OCI-LY3 (cell line): Measurements from ENCODE around the gene PSMF1.

ENCODE experiments used
- H2AFZ ChIP-seq: fragments of 200-600, 300-600 bp; shearing (Covaris generic); 2 replicates; pipeline ENCODE4 v1.6.0; 2014; ENCODE audit warnings: antibody characterized with exemption, low read depth, low read length
- H3K27ac ChIP-seq: fragments of 200-600, 300-600 bp; sonication (generic); 2 replicates; pipeline ENCODE4 v1.5.1; 2014; ENCODE audit warnings: mild to moderate bottlenecking, low read length, moderate library complexity, mixed read lengths
- H3K27me3 ChIP-seq: fragments of 200-600, 300-600 bp; sonication (generic); 2 replicates; pipeline ENCODE4 v1.6.1; 2014; ENCODE audit warnings: low read depth, low read length, mixed read lengths
- H3K36me3 ChIP-seq: fragments of 200-600, 300-600 bp; sonication (generic); replicated peaks from 2 replicates; pipeline ENCODE3; 2014; ENCODE audit warnings: low read depth, low read length, mixed read lengths
- H3K4me1 ChIP-seq: fragments of 300-600, 200-600 bp; sonication (generic); 2 replicates; pipeline ENCODE4 v1.6.1; 2014; ENCODE audit warnings: low read length, mixed read lengths
- H3K4me2 ChIP-seq: fragments of 200-600, 300-600 bp; sonication (generic); 2 replicates; pipeline ENCODE4 v1.6.1; 2014; ENCODE audit warnings: low read length, mixed read lengths
- H3K4me3 ChIP-seq: fragments of 300-600, 200-600 bp; sonication (generic); 2 replicates; pipeline ENCODE4 v1.5.1; 2014; ENCODE audit warnings: antibody characterized with exemption, mild to moderate bottlenecking, low read length, moderate library complexity
- H3K79me2 ChIP-seq: fragments of 300-600, 200-600 bp; shearing (Covaris generic); 2 replicates; pipeline ENCODE4 v1.6.1; 2014; ENCODE audit warnings: mild to moderate bottlenecking, low read length, mixed read lengths
- H3K9ac ChIP-seq: fragments of 300-600, 200-600 bp; shearing (Covaris generic); 2 replicates; pipeline ENCODE4 v1.6.0; 2014; ENCODE audit warnings: mild to moderate bottlenecking, low read length, moderate library complexity
- H3K9me3 ChIP-seq: fragments of 200-600, 300-600 bp; shearing (Covaris generic); 2 replicates; pipeline ENCODE4 v1.6.1; 2014; ENCODE audit warnings: low read length, mixed read lengths; ENCODE audit not compliant: insufficient read depth
- H4K20me1 ChIP-seq: fragments of 200-600, 300-600 bp; sonication (generic); 2 replicates; pipeline ENCODE4 v1.6.1; 2016; ENCODE audit warnings: low read length, mixed read lengths; ENCODE audit not compliant: insufficient read depth
- EZH2phosphoT487 ChIP-seq: fragments of 200-600 bp; shearing (Covaris generic); IDR thresholded peaks from 2 replicates; pipeline ENCODE4 v1.6.1; 2018; ENCODE audit warnings: antibody characterized with exemption, mixed run types, low read depth
- TF ChIP-seq, protein P1 (sequence below): fragments of 200-600, 300-600 bp; sonication (generic); IDR thresholded peaks from 2 replicates; pipeline ENCODE4 v1.5.1; 2014; ENCODE audit warnings: antibody characterized with exemption, low read length, low read depth

PSMF1 gene

DNA sequence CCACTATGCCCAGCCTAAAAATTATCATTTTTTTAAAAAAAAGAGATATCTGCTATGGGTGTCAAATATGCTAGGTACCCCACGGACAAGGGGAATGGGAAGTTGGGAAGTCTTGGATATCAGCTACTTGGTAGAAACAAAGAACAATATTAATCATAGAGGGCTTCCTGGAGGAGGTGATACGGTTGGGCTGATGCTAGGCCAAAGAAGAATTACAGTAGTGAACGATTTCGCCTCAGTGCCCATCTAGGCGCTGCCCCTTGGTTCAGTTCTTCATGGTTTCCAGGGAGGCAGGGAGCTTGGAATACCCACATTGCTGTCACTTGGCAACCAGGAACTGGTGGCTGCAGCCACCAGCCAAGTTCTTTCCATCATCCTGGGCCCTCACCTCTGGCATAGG lies 5.5 kb upstream of the PSMF1 start:
- TF ChIP-seq EZH2phosphoT487, result no peak
- TF ChIP-seq, protein P1, sequence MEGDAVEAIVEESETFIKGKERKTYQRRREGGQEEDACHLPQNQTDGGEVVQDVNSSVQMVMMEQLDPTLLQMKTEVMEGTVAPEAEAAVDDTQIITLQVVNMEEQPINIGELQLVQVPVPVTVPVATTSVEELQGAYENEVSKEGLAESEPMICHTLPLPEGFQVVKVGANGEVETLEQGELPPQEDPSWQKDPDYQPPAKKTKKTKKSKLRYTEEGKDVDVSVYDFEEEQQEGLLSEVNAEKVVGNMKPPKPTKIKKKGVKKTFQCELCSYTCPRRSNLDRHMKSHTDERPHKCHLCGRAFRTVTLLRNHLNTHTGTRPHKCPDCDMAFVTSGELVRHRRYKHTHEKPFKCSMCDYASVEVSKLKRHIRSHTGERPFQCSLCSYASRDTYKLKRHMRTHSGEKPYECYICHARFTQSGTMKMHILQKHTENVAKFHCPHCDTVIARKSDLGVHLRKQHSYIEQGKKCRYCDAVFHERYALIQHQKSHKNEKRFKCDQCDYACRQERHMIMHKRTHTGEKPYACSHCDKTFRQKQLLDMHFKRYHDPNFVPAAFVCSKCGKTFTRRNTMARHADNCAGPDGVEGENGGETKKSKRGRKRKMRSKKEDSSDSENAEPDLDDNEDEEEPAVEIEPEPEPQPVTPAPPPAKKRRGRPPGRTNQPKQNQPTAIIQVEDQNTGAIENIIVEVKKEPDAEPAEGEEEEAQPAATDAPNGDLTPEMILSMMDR, result no peak
- Histone ChIP-seq H3K79me2 (no peaks in the 10 kb centered on the region), H3K4me1 (peaks cover 4% of the 10 kb centered on the region; the same call in 1 of the 2 replicates), H3K27ac (no peak overlapping the region), H4K20me1 (no peaks in the 10 kb centered on the region), H3K27me3 (no peaks in the 10 kb centered on the region), H3K4me3 (no peak overlapping the region), H2AFZ (no peak overlapping the region), H3K4me2 (no peak overlapping the region), H3K36me3 (no peaks in the 10 kb centered on the region), H3K9ac (no peak overlapping the region), H3K9me3 (no peaks in the 10 kb centered on the region)

DNA sequence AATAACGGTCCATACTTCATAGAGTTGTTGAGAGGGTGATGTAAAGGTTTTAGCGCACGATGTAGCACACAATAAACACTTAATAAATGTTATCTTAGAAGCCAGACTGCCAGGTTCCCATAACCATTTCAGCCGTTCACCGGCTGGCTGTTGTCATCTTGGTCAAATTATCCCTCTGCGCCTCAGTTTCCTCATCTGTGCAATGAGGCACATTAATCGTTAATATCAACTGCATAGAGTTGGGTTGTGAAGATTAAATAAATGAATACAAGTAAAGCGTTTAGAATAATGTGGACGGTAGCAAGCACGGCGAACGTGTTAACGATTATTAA lies 432 bp upstream of the PSMF1 start:
- no peak for TF ChIP-seq EZH2phosphoT487
- Histone ChIP-seq H3K9me3 (no peaks in the 10 kb centered on the region), H2AFZ (peak overlapping the region; percentile 80; the same call in 1 of the 2 replicates), H3K4me1 (peaks cover 32% of the 10 kb centered on the region), H3K9ac (peak overlapping the region; percentile 89), H3K36me3 (peaks cover 15% of the 10 kb centered on the region), H3K79me2 (peaks cover 46% of the 10 kb centered on the region), H3K27ac (peak overlapping the region; percentile 24; the same call in 1 of the 2 replicates), H3K27me3 (no peaks in the 10 kb centered on the region), H4K20me1 (no peaks in the 10 kb centered on the region), H3K4me2 (peak overlapping the region; percentile 67), H3K4me3 (peak overlapping the region; percentile 92)

GRCh38 chr20:1119128-1119505 lies 715 bp downstream of the PSMF1 start:
- Histone ChIP-seq H3K4me3 (peak overlapping the region; percentile 92), H3K27ac (peak overlapping the region; percentile 19; the same call in 1 of the 2 replicates), H4K20me1 (no peaks in the 10 kb centered on the region), H3K36me3 (peaks cover 23% of the 10 kb centered on the region), H2AFZ (no peak overlapping the region), H3K4me2 (peak overlapping the region; percentile 82), H3K9ac (peak overlapping the region; percentile 85), H3K9me3 (no peaks in the 10 kb centered on the region), H3K79me2 (peaks cover 57% of the 10 kb centered on the region), H3K4me1 (peaks cover 32% of the 10 kb centered on the region), H3K27me3 (no peaks in the 10 kb centered on the region)
- TF ChIP-seq, protein P1, result no peak
- TF ChIP-seq EZH2phosphoT487, result no peak

- Histone ChIP-seq H3K4me1 (peaks cover 32% of the 10 kb centered on the region), H4K20me1 (peaks cover 4% of the 10 kb centered on the region; the same call in 1 of the 2 replicates), H3K4me3 (peak overlapping the region; percentile 92), H3K9ac (peak overlapping the region; percentile 85), H2AFZ (no peak overlapping the region), H3K4me2 (peak overlapping the region; percentile 82), H3K27me3 (no peaks in the 10 kb centered on the region), H3K27ac (no peak overlapping the region), H3K79me2 (peaks cover 61% of the 10 kb centered on the region), H3K9me3 (no peaks in the 10 kb centered on the region), H3K36me3 (peaks cover 27% of the 10 kb centered on the region)
- no peak for TF ChIP-seq EZH2phosphoT487
- TF ChIP-seq, protein P1, result no peak
These were observed 1.1 kb downstream of the PSMF1 start for GRCh38 chr20:1119524-1119923.
